ENCODE measurements around the gene PRR33.

The PRR33 gene

DNA sequence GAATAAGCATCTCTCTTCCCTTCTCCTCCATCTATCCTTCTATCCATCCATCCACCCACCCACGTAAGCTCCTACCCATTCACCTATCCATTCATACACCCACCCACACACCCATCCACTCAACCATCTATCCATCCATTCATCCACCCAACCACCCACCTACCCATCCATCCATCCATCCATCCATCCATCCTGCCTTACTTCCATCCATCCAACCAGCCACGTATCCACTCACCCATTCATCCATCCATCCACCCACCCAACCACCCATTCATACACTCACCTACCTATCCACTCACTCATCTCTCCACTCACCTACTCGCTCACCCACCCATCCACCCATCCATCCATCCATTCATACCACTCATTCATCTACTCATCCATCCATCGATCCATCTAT is 41.0 kb upstream of the PRR33 start:
- H3K4me3 ChIP-seq (ENCODE audit: insufficient read depth in 1 of 2, low read depth in 1 of 2, low read length in 2 of 2), result no peak overlapping the region
- no peak overlapping the region for H3K27ac ChIP-seq (ENCODE audit: low read length, poor library complexity, severe bottlenecking)
- H3K18ac ChIP-seq (ENCODE audit: low read depth in 1 of 2, low read length in 2 of 2), result no peak overlapping the region
- no peak overlapping the region for H2AK5ac ChIP-seq (ENCODE audit: low read length, severe bottlenecking)
- H3K4me1 ChIP-seq (ENCODE audit: control insufficient read depth, insufficient read depth, low read depth, low read length), result peaks cover 4% of the 10 kb centered on the region
- H3K23ac ChIP-seq (ENCODE audit: low read length in 2 of 2), result no peak overlapping the region
- no peak overlapping the region for H4K91ac ChIP-seq (ENCODE audit: low read length)
- no peak overlapping the region for H3K9ac ChIP-seq (ENCODE audit: low read length)
- H3K4ac ChIP-seq (ENCODE audit: low read depth in 1 of 2, low read length in 2 of 2), result no peak overlapping the region
- H2BK5ac ChIP-seq (ENCODE audit: low read depth, low read length, poor library complexity, severe bottlenecking), result no peak overlapping the region
- H3K27me3 ChIP-seq (ENCODE audit: control insufficient read depth in 1 of 2, insufficient read depth in 1 of 2, low read length in 2 of 2), result peaks cover 0 to 28% of the 10 kb centered on the region in 2 experiments
- DNase-seq, result no peak
- H2AFZ ChIP-seq (ENCODE audit: low read depth, low read length), result no peak overlapping the region
- 87% methylated on average over 4 of the region's 4 CpGs for WGBS
- H2BK120ac ChIP-seq (ENCODE audit: low read depth, low read length), result no peak overlapping the region
- no peak overlapping the region for H2BK12ac ChIP-seq (ENCODE audit: low read length in 2 of 2)
- H3K79me1 ChIP-seq (replicated peaks; ENCODE audit: low read length, poor library complexity, severe bottlenecking), result no peaks in the 10 kb centered on the region
- no peak overlapping the region for H2BK15ac ChIP-seq (ENCODE audit: low read depth, poor library complexity, severe bottlenecking)
- no peaks in the 10 kb centered on the region for H3K36me3 ChIP-seq (ENCODE audit: control insufficient read depth in 1 of 2, insufficient read depth in 2 of 2, low read depth in 1 of 2, low read length in 2 of 2)
- no peak overlapping the region for H3K14ac ChIP-seq (ENCODE audit: low read length in 2 of 2)
- H3K4me2 ChIP-seq (ENCODE audit: low read length, poor library complexity, severe bottlenecking), result no peak overlapping the region
- no peaks in the 10 kb centered on the region for H3K9me3 ChIP-seq (ENCODE audit: control insufficient read depth, low read length)
- no peak overlapping the region for H4K8ac ChIP-seq (ENCODE audit: low read length)

GRCh38 chr11:1932105-1932480 is 40.4 kb upstream of the PRR33 start:
- H4K91ac ChIP-seq (ENCODE audit: low read length), result no peak overlapping the region
- no peak overlapping the region for H3K27ac ChIP-seq (ENCODE audit: low read length, poor library complexity, severe bottlenecking)
- peak overlapping the region; percentile 59 for H3K9ac ChIP-seq (ENCODE audit: low read length)
- H2AK5ac ChIP-seq (ENCODE audit: low read length, severe bottlenecking), result no peak overlapping the region
- no peak overlapping the region for H3K18ac ChIP-seq (ENCODE audit: low read depth in 1 of 2, low read length in 2 of 2)
- no peak overlapping the region for H4K8ac ChIP-seq (ENCODE audit: low read length)
- H3K36me3 ChIP-seq (ENCODE audit: control insufficient read depth in 1 of 2, insufficient read depth in 2 of 2, low read depth in 1 of 2, low read length in 2 of 2), result no peaks in the 10 kb centered on the region
- H3K27me3 ChIP-seq (ENCODE audit: control insufficient read depth in 1 of 2, insufficient read depth in 1 of 2, low read length in 2 of 2), result peaks cover 0 to 32% of the 10 kb centered on the region in 2 experiments
- no peak overlapping the region for H2BK120ac ChIP-seq (ENCODE audit: low read depth, low read length)
- H3K23ac ChIP-seq (ENCODE audit: low read length in 2 of 2), result no peak overlapping the region
- H3K4me3 ChIP-seq (ENCODE audit: insufficient read depth in 1 of 2, low read depth in 1 of 2, low read length in 2 of 2), result peak overlapping the region in 1 of 2 experiments; percentile 62
- H3K4me1 ChIP-seq (ENCODE audit: control insufficient read depth, insufficient read depth, low read depth, low read length), result peaks cover 10% of the 10 kb centered on the region
- no peak overlapping the region for H2AFZ ChIP-seq (ENCODE audit: low read depth, low read length)
- H3K4me2 ChIP-seq (ENCODE audit: low read length, poor library complexity, severe bottlenecking), result no peak overlapping the region
- no peaks in the 10 kb centered on the region for H3K9me3 ChIP-seq (ENCODE audit: control insufficient read depth, low read length)
- H2BK5ac ChIP-seq (ENCODE audit: low read depth, low read length, poor library complexity, severe bottlenecking), result no peak overlapping the region
- 85% methylated on average over 11 of the region's 11 CpGs for WGBS
- H3K4ac ChIP-seq (ENCODE audit: low read depth in 1 of 2, low read length in 2 of 2), result no peak overlapping the region
- H3K79me1 ChIP-seq (replicated peaks; ENCODE audit: low read length, poor library complexity, severe bottlenecking), result no peaks in the 10 kb centered on the region
- no peak overlapping the region for H3K14ac ChIP-seq (ENCODE audit: low read length in 2 of 2)
- no peak overlapping the region for H2BK12ac ChIP-seq (ENCODE audit: low read length in 2 of 2)
- no peak for DNase-seq
- H2BK15ac ChIP-seq (ENCODE audit: low read depth, poor library complexity, severe bottlenecking), result no peak overlapping the region

- H2BK120ac ChIP-seq (ENCODE audit: low read depth, low read length), result no peak overlapping the region
- H3K4me2 ChIP-seq (ENCODE audit: low read length, poor library complexity, severe bottlenecking), result no peak overlapping the region
- no peak overlapping the region for H2BK5ac ChIP-seq (ENCODE audit: low read depth, low read length, poor library complexity, severe bottlenecking)
- no peak overlapping the region for H4K91ac ChIP-seq (ENCODE audit: low read length)
- H2AK5ac ChIP-seq (ENCODE audit: low read length, severe bottlenecking), result no peak overlapping the region
- H3K9me3 ChIP-seq (ENCODE audit: control insufficient read depth, low read length), result no peaks in the 10 kb centered on the region
- no peak overlapping the region for H3K4ac ChIP-seq (ENCODE audit: low read depth in 1 of 2, low read length in 2 of 2)
- H3K14ac ChIP-seq (ENCODE audit: low read length in 2 of 2), result no peak overlapping the region
- no peak overlapping the region for H3K27ac ChIP-seq (ENCODE audit: low read length, poor library complexity, severe bottlenecking)
- no peaks in the 10 kb centered on the region for H3K36me3 ChIP-seq (ENCODE audit: control insufficient read depth in 1 of 2, insufficient read depth in 2 of 2, low read depth in 1 of 2, low read length in 2 of 2)
- no peak overlapping the region for H3K23ac ChIP-seq (ENCODE audit: low read length in 2 of 2)
- DNase-seq, result no peak
- H3K4me3 ChIP-seq (ENCODE audit: insufficient read depth in 1 of 2, low read depth in 1 of 2, low read length in 2 of 2), result peak overlapping the region in 1 of 2 experiments; percentile 62
- peak overlapping the region; percentile 59 for H3K9ac ChIP-seq (ENCODE audit: low read length)
- no peak overlapping the region for H2AFZ ChIP-seq (ENCODE audit: low read depth, low read length)
- H2BK12ac ChIP-seq (ENCODE audit: low read length in 2 of 2), result no peak overlapping the region
- H3K4me1 ChIP-seq (ENCODE audit: control insufficient read depth, insufficient read depth, low read depth, low read length), result peaks cover 14% of the 10 kb centered on the region
- H3K79me1 ChIP-seq (replicated peaks; ENCODE audit: low read length, poor library complexity, severe bottlenecking), result no peaks in the 10 kb centered on the region
- 84% methylated on average over 14 of the region's 18 CpGs for WGBS
- H3K18ac ChIP-seq (ENCODE audit: low read depth in 1 of 2, low read length in 2 of 2), result no peak overlapping the region
- H2BK15ac ChIP-seq (ENCODE audit: low read depth, poor library complexity, severe bottlenecking), result no peak overlapping the region
- peaks cover 4 to 32% of the 10 kb centered on the region in 2 experiments for H3K27me3 ChIP-seq (ENCODE audit: control insufficient read depth in 1 of 2, insufficient read depth in 1 of 2, low read length in 2 of 2)
- no peak overlapping the region for H4K8ac ChIP-seq (ENCODE audit: low read length)
Measured at GRCh38 chr11:1931341-1932104, 39.8 kb upstream of the PRR33 start.

DNA sequence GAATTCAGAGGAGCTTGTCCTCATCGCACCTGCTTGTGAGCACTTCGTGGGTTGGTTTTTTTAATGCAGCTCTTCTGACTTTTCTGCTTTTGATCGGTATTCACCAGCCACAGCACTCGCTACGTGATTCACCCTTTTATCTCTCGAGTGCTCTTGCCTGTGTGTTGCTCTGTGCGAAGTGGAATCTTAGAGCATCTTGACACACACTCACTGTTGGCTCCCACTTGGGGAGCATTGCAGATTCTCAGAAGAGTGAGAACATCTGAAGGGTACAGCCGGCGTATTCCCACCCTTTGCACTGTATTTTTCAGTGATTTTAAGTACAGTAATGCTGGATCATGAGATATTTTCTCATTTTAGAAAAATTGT is 38.8 kb upstream of the PRR33 start:
- Histone ChIP-seq H3K9me3 (ENCODE audit: control insufficient read depth, low read length) (no peaks in the 10 kb centered on the region), H3K4me3 (ENCODE audit: insufficient read depth in 1 of 2, low read depth in 1 of 2, low read length in 2 of 2) (no peak overlapping the region)
- WGBS, result 81% methylated on average over 7 of the region's 9 CpGs

More for the DNA sequence above, 38.8 kb upstream of the PRR33 start:
- Histone ChIP-seq H3K23ac (ENCODE audit: low read length in 2 of 2) (no peak overlapping the region), H3K4ac (ENCODE audit: low read depth in 1 of 2, low read length in 2 of 2) (no peak overlapping the region), H2BK15ac (ENCODE audit: low read depth, poor library complexity, severe bottlenecking) (no peak overlapping the region), H2BK12ac (ENCODE audit: low read length in 2 of 2) (no peak overlapping the region), H3K18ac (ENCODE audit: low read depth in 1 of 2, low read length in 2 of 2) (no peak overlapping the region), H2AFZ (ENCODE audit: low read depth, low read length) (no peak overlapping the region), H3K27ac (ENCODE audit: low read length, poor library complexity, severe bottlenecking) (no peak overlapping the region), H3K27me3 (ENCODE audit: control insufficient read depth in 1 of 2, insufficient read depth in 1 of 2, low read length in 2 of 2) (peaks cover 7 to 32% of the 10 kb centered on the region in 2 experiments), H3K36me3 (ENCODE audit: control insufficient read depth in 1 of 2, insufficient read depth in 2 of 2, low read depth in 1 of 2, low read length in 2 of 2) (no peaks in the 10 kb centered on the region), H2BK120ac (ENCODE audit: low read depth, low read length) (no peak overlapping the region), H2BK5ac (ENCODE audit: low read depth, low read length, poor library complexity, severe bottlenecking) (no peak overlapping the region), H4K91ac (ENCODE audit: low read length) (no peak overlapping the region), H3K9ac (ENCODE audit: low read length) (peak overlapping the region; percentile 59), H3K4me2 (ENCODE audit: low read length, poor library complexity, severe bottlenecking) (no peak overlapping the region), H3K14ac (ENCODE audit: low read length in 2 of 2) (no peak overlapping the region), H4K8ac (ENCODE audit: low read length) (no peak overlapping the region), H3K79me1 (replicated peaks; ENCODE audit: low read length, poor library complexity, severe bottlenecking) (no peaks in the 10 kb centered on the region), H3K4me1 (ENCODE audit: control insufficient read depth, insufficient read depth, low read depth, low read length) (peaks cover 15% of the 10 kb centered on the region), H2AK5ac (ENCODE audit: low read length, severe bottlenecking) (no peak overlapping the region)
- no peak for DNase-seq

All from mesenchymal stem cell (in vitro differentiated cells and primary cell).